DOHH2 (cell line): ENCODE results near the gene KIF26B.

Experiments
- H3F3A ChIP-seq: fragments of 200-600 bp; sonication (generic), shearing (Covaris generic); 2 replicates; pipeline ENCODE4 v1.6.0; 2016; ENCODE audit warnings: antibody characterized with exemption, mild to moderate bottlenecking; ENCODE audit not compliant: control insufficient read depth, insufficient read depth
- H3K27ac ChIP-seq: fragments of 200-600 bp; sonication (generic); 2 replicates; pipeline ENCODE4 v1.5.1; 2014; ENCODE audit warnings: low read depth, mild to moderate bottlenecking, low read length, moderate library complexity
- H3K27me3 ChIP-seq: fragments of 200-600 bp; sonication (generic); 2 replicates; pipeline ENCODE4 v1.6.1; 2014; ENCODE audit warnings: mild to moderate bottlenecking, low read length, mixed read lengths; ENCODE audit not compliant: control insufficient read depth
- H3K36me3 ChIP-seq: fragments of 200-600 bp; sonication (generic); 2 replicates; pipeline ENCODE4 v1.6.1; 2014; ENCODE audit warnings: mild to moderate bottlenecking, low read length, moderate library complexity, mixed read lengths; ENCODE audit not compliant: control insufficient read depth
- H3K4me1 ChIP-seq: fragments of 200-600 bp; sonication (generic); 2 replicates; pipeline ENCODE4 v1.6.1; 2014; ENCODE audit warnings: mild to moderate bottlenecking, low read length, mixed read lengths; ENCODE audit not compliant: control insufficient read depth
- H3K4me2 ChIP-seq: fragments of 200-600 bp; sonication (generic); 2 replicates; pipeline ENCODE4 v1.6.0; 2014; ENCODE audit warnings: mild to moderate bottlenecking, low read length, moderate library complexity
- H3K4me3 ChIP-seq: fragments of 200-600 bp; sonication (generic); 2 replicates; pipeline ENCODE4 v1.5.1; 2014; ENCODE audit warnings: mild to moderate bottlenecking, low read length, mixed read lengths
- H3K79me2 ChIP-seq: fragments of 200-600 bp; sonication (generic); 2 replicates; pipeline ENCODE4 v1.6.1; 2014; ENCODE audit warnings: mild to moderate bottlenecking, low read length, mixed read lengths; ENCODE audit not compliant: control insufficient read depth
- H3K9me2 ChIP-seq: fragments of 200-600 bp; sonication (generic); replicated peaks from 2 replicates; pipeline ENCODE4 v1.6.1; 2014; ENCODE audit warnings: mild to moderate bottlenecking, low read length, mixed read lengths; ENCODE audit not compliant: control insufficient read depth
- H3K9me3 ChIP-seq: fragments of 200-600 bp; sonication (generic); 2 replicates; pipeline ENCODE4 v1.6.1; 2014; ENCODE audit warnings: antibody characterized with exemption, low read length, mixed read lengths; ENCODE audit not compliant: control insufficient read depth, insufficient read depth
- H4K20me1 ChIP-seq: fragments of 200-600 bp; sonication (generic); 2 replicates; pipeline ENCODE4 v1.6.0; 2014; ENCODE audit warnings: low read depth, mild to moderate bottlenecking, antibody characterized with exemption, low read length, moderate library complexity; ENCODE audit not compliant: control insufficient read depth, insufficient read depth
- EZH2phosphoT487 ChIP-seq: fragments of 200-600 bp; sonication (generic); IDR thresholded peaks from 2 replicates; pipeline ENCODE4 v1.6.1; 2017; ENCODE audit warnings: borderline replicate concordance, mild to moderate bottlenecking, antibody characterized with exemption, low read length, moderate library complexity, mixed read lengths
- TF ChIP-seq, protein P1 (sequence below): fragments of 200-600 bp; sonication (generic); IDR thresholded peaks from one replicate; pipeline ENCODE4 v1.5.1; 2014; ENCODE audit warnings: antibody characterized with exemption, mild to moderate bottlenecking, low read depth, low read length; ENCODE audit not compliant: poor library complexity, severe bottlenecking

Gene KIF26B

GRCh38 chr1:245260110-245260882, 105.5 kb downstream of the KIF26B start:
- H3K4me3 ChIP-seq: no peak overlapping the region
- no peaks in the 10 kb centered on the region for H3K9me2 ChIP-seq
- no peaks in the 10 kb centered on the region for H3K9me3 ChIP-seq
- H3K36me3 ChIP-seq: no peaks in the 10 kb centered on the region
- no peak overlapping the region for H3K27ac ChIP-seq
- H3F3A ChIP-seq: no peaks in the 10 kb centered on the region
- TF ChIP-seq, protein P1, sequence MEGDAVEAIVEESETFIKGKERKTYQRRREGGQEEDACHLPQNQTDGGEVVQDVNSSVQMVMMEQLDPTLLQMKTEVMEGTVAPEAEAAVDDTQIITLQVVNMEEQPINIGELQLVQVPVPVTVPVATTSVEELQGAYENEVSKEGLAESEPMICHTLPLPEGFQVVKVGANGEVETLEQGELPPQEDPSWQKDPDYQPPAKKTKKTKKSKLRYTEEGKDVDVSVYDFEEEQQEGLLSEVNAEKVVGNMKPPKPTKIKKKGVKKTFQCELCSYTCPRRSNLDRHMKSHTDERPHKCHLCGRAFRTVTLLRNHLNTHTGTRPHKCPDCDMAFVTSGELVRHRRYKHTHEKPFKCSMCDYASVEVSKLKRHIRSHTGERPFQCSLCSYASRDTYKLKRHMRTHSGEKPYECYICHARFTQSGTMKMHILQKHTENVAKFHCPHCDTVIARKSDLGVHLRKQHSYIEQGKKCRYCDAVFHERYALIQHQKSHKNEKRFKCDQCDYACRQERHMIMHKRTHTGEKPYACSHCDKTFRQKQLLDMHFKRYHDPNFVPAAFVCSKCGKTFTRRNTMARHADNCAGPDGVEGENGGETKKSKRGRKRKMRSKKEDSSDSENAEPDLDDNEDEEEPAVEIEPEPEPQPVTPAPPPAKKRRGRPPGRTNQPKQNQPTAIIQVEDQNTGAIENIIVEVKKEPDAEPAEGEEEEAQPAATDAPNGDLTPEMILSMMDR: no peak
- no peak for TF ChIP-seq EZH2phosphoT487
- no peaks in the 10 kb centered on the region for H3K79me2 ChIP-seq
- no peaks in the 10 kb centered on the region for H4K20me1 ChIP-seq
- H3K4me1 ChIP-seq: no peaks in the 10 kb centered on the region
- H3K4me2 ChIP-seq: no peak overlapping the region
- H3K27me3 ChIP-seq: no peaks in the 10 kb centered on the region

GRCh38 chr1:245260883-245261282, 106.1 kb downstream of the KIF26B start:
- TF ChIP-seq EZH2phosphoT487: no peak
- TF ChIP-seq, protein P1: no peak
- Histone ChIP-seq H3K79me2 (no peaks in the 10 kb centered on the region), H3K4me1 (no peaks in the 10 kb centered on the region), H3K9me2 (no peaks in the 10 kb centered on the region), H3K27me3 (no peaks in the 10 kb centered on the region), H3K4me3 (no peak overlapping the region), H3K36me3 (no peaks in the 10 kb centered on the region), H3K27ac (no peak overlapping the region), H3K4me2 (no peak overlapping the region), H3F3A (no peaks in the 10 kb centered on the region), H3K9me3 (no peaks in the 10 kb centered on the region), H4K20me1 (no peaks in the 10 kb centered on the region)

DNA sequence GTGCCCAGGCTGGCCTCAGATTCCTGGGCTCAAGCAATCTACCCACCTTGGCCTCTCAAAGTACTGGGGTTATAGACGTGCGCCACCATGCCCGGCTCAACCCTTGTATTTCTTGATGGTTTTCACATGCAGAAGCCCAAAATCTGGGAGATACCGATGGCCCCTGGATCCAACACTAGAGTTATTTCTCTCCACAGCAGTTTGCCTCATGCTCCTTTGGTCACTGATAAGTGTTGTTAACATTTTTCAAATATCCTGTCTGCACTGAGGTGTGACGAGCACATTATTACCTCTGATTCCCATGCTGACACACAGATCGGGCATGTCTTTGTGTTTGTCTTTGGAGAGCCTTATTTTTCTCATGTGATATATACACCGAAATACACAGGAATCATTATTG, 107.0 kb downstream of the KIF26B start:
- Histone ChIP-seq H3K36me3 (no peaks in the 10 kb centered on the region), H3K4me2 (no peak overlapping the region), H3K9me2 (no peaks in the 10 kb centered on the region), H3K4me3 (no peak overlapping the region), H3K27ac (no peak overlapping the region), H3K9me3 (no peaks in the 10 kb centered on the region), H3K79me2 (no peaks in the 10 kb centered on the region), H3K4me1 (no peaks in the 10 kb centered on the region), H3K27me3 (0 out of 2 replicates have a peak, but pooled peaks cover under 1% of the 10 kb centered on the region), H3F3A (no peaks in the 10 kb centered on the region), H4K20me1 (no peaks in the 10 kb centered on the region)
- TF ChIP-seq EZH2phosphoT487: no peak
- TF ChIP-seq, protein P1: no peak
